Heart left ventricle (tissue), 13 donors: Measurements from ENCODE around the gene FGF22.

Experiments
- POLR2A ChIP-seq, 2 donors: fragments of 450-650 bp; IDR thresholded peaks; one replicate each; pipeline ENCODE4 v1.6.1; 2017; ENCODE audit warnings: antibody characterized with exemption in 2 of 2, mild to moderate bottlenecking in 2 of 2, moderate library complexity in 2 of 2
- TF ChIP-seq, protein P1 (sequence below), 12 donors: fragments of 200-600 bp; sonication (generic) in 4 of 12; IDR thresholded peaks; one replicate each; pipeline versions ENCODE4 v1.5.0 to v1.8.0; 2018 to 2022; ENCODE audit warnings: antibody characterized with exemption in 12 of 12, mild to moderate bottlenecking in 5 of 12
- donor health status: ischemic (EF 13 %, LVEDD 7.1; RV severe dilation, severe dysfunction).
- donor health status: DM: no; HTN: yes; CAD: no.
- donor health status: DM: no; HTN: no; CAD: no.
- donor health status: ischemic (EF 25% LVEDD 6.9; RV normal size, moderate dysfunction).
- donor health status: ischemic (EF 25% LVEDD 5.7; RV mildly dilated, moderate dysfunction).
- donor health status: ischemic (EF 35%, LVEDD 5.7; RV mildly dilated, moderate dysfunction).
- donor health status: nonischemic (EF 11% LVEDD 7.7; RV severe dilation, severe dysfunction).
- donor health status: DM: yes; HTN: yes; CAD: no.
- donor health status: PGD.
- donor health status: ischemic (EF 29% LVEDD 5.4; RV normal size, mild dysfunction).
- donor health status: nonischemic (EF 23%, LVEDD 6.1; RV moderate dilation, normal function).

DNA sequence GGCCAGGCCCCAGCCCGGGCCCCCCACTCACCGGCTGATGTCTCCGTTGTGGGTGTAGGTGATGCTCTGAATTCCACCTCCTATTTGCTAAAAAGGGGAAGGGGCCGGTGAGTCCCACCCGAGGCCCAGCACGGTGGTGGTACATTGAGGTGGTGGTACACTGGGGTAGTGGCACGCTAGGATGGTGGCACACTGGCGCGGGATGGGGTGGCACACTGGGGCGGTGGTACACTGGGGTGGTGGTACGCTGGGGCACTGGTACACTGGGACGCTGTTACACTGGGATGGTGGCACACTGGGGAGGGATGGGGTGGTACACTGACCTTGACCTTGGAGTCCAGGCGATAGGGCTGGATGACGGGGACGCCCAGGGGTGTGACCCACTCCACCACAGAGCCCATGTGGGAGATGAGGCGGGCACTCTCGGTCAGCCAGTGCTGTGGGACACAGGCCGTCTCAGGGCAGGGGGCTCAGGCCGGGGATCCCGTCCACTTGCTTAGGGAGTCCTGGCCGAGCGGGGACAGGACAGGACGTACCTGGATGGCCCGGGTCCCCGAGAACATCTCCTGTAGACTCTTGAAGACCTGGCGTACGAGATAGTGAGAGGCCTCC lies 20.9 kb upstream of the FGF22 start:
- TF ChIP-seq, protein P1, sequence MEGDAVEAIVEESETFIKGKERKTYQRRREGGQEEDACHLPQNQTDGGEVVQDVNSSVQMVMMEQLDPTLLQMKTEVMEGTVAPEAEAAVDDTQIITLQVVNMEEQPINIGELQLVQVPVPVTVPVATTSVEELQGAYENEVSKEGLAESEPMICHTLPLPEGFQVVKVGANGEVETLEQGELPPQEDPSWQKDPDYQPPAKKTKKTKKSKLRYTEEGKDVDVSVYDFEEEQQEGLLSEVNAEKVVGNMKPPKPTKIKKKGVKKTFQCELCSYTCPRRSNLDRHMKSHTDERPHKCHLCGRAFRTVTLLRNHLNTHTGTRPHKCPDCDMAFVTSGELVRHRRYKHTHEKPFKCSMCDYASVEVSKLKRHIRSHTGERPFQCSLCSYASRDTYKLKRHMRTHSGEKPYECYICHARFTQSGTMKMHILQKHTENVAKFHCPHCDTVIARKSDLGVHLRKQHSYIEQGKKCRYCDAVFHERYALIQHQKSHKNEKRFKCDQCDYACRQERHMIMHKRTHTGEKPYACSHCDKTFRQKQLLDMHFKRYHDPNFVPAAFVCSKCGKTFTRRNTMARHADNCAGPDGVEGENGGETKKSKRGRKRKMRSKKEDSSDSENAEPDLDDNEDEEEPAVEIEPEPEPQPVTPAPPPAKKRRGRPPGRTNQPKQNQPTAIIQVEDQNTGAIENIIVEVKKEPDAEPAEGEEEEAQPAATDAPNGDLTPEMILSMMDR (IDR thresholded peaks at IDR 0.05), result no peak
- TF ChIP-seq POLR2A (IDR thresholded peaks at IDR 0.05), result no peak
